HepG2 (cell line): ENCODE data around the gene GOLGA6C. TPM values are rescaled to one million over a fixed set of nuclear protein-coding genes. Genes with fewer than 3 reads are reported as not detected.
A peak's percentile ranks its signal among the peaks of the same experiment; 100 is the strongest.

Experiments used
- DNMT1 ChIP-seq: sonication (generic); formaldehyde crosslinking; IDR thresholded peaks from 2 replicates; pipeline ENCODE4 v1.5.1; 2020; ENCODE audit warnings: mild to moderate bottlenecking, missing genetic modification reagents
- POLR2A ChIP-seq, 2 experiments: IDR thresholded peaks; 2 replicates each; pipeline ENCODE4 v1.6.1; 2011; ENCODE audit warnings: low read depth in 2 of 2, low read length in 2 of 2, mild to moderate bottlenecking in 1 of 2, moderate library complexity in 1 of 2; ENCODE audit not compliant: insufficient read depth in 1 of 2
- RBM22 ChIP-seq: fragments of 200-400 bp; formaldehyde crosslinking; optimal IDR thresholded peaks from 2 replicates; pipeline ENCODE3; 2017; ENCODE audit warnings: mild to moderate bottlenecking, low read length, moderate library complexity
- SAP130 ChIP-seq: IDR thresholded peaks from 2 replicates; pipeline ENCODE4 v1.6.1; 2016; ENCODE audit warnings: low read depth
- SKIL ChIP-seq: sonication (generic); formaldehyde crosslinking; IDR thresholded peaks from 2 replicates; pipeline ENCODE4 v1.8.0; 2022; ENCODE audit warnings: missing genetic modification reagents, mild to moderate bottlenecking, moderate library complexity, borderline replicate concordance
- TRIM22 ChIP-seq: fragments of 450-650 bp; IDR thresholded peaks from 2 replicates; pipeline ENCODE4 v1.6.1; 2017
- ZBTB2 ChIP-seq: sonication (generic); formaldehyde crosslinking; IDR thresholded peaks from 2 replicates; pipeline ENCODE4 v1.8.0; 2022; ENCODE audit warnings: low read depth, missing genetic modification reagents
- ZNF142 ChIP-seq: sonication (generic); formaldehyde crosslinking; IDR thresholded peaks from 2 replicates; pipeline ENCODE4 v1.4.0; 2020; ENCODE audit warnings: missing genetic modification reagents
- ZNF230 ChIP-seq: sonication (generic); formaldehyde crosslinking; IDR thresholded peaks from 2 replicates; pipeline ENCODE4 v1.4.0; 2020; ENCODE audit warnings: mild to moderate bottlenecking, missing genetic modification reagents
- ZNF503 ChIP-seq: sonication (generic); formaldehyde crosslinking; IDR thresholded peaks from 2 replicates; pipeline ENCODE4 v1.4.0; 2020; ENCODE audit warnings: missing genetic modification reagents
- ZNF691 ChIP-seq: sonication (generic); formaldehyde crosslinking; IDR thresholded peaks from 2 replicates; pipeline ENCODE4 v1.4.0; 2020; ENCODE audit warnings: missing genetic modification reagents, low read depth, mild to moderate bottlenecking, borderline replicate concordance
- ZNF850 ChIP-seq: sonication (generic); formaldehyde crosslinking; conservative IDR thresholded peaks from 2 replicates; pipeline ENCODE4 v1.9.0; 2021; ENCODE audit warnings: mild to moderate bottlenecking, missing genetic modification reagents
- ZNF891 ChIP-seq: sonication (generic); formaldehyde crosslinking; IDR thresholded peaks from 2 replicates; pipeline ENCODE4 v1.5.0; 2020; ENCODE audit warnings: mild to moderate bottlenecking, missing genetic modification reagents
- ZUFSP ChIP-seq: sonication (generic); formaldehyde crosslinking; IDR thresholded peaks from 2 replicates; pipeline ENCODE4 v1.9.0; 2021; ENCODE audit warnings: missing genetic modification reagents, mild to moderate bottlenecking, borderline replicate concordance
- polyA plus RNA-seq, 8 experiments: library from polyadenylated mRNA; depleted of rRNA in 3 of 8; stranded (reverse) in 7 of 8; unstranded in 1 of 8; fragments of >200 nt; fragmentation: Illumina TruSeq in 4 of 8; extraction: Trizol in 4 of 8; gene quantifications; 2 replicates each; pipeline versions ENCODE4 v1.2.1 to v1.2.3, GENCODE V29; 2011 to 2016; ENCODE audit warnings: low read depth in 4 of 8, missing spikeins in 1 of 8, mixed read lengths in 1 of 8; ENCODE audit not compliant: insufficient read depth in 1 of 8
- total RNA-seq, 5 experiments: library from RNA; depleted of rRNA; stranded (reverse); fragments of >200 nt; fragmentation: Illumina TruSeq; extraction: Trizol; gene quantifications; 2 replicates each; pipeline ENCODE4 v1.2.3, GENCODE V29; 2016; ENCODE audit warnings: low read depth in 1 of 5

The GOLGA6C gene
- total and polyA plus RNA-seq, 2 of the 13 experiments (the other 11 are each of a cell fraction or from before 2014, with no cell fraction given), result not detected

- TF ChIP-seq ZNF503 (no peak), ZBTB2 (no peak), POLR2A (IDR thresholded peaks at IDR 0.05; ENCODE audit: insufficient read depth in 1 of 2, low read depth in 2 of 2, low read length in 2 of 2) (peak in 1 of 2 experiments; percentile 43; a peak in 1 of 4 replicates), ZNF691 (CRISPR knock-in tag) (no peak), DNMT1 (CRISPR knock-in tag) (0 out of 2 replicates have a peak, but pooled peaks have one; percentile 68), ZUFSP (CRISPR knock-in tag) (no peak), ZNF850 (CRISPR knock-in tag) (no peak), ZNF142 (CRISPR knock-in tag) (no peak), SAP130 (CRISPR knock-in tag) (no peak), SKIL (CRISPR knock-in tag) (no peak), RBM22 (peak; percentile 89), ZNF230 (CRISPR knock-in tag) (no peak), TRIM22 (no peak), ZNF891 (CRISPR knock-in tag) (no peak)
These were observed 44.3 kb upstream of the GOLGA6C start (continued) for GRCh38 chr15:75213768-75214221.
